HepG2 (cell line): ENCODE results near the gene UNC93A.

Source experiments
- ATF1 ChIP-seq: IDR thresholded peaks from 2 replicates; pipeline ENCODE4 v1.6.1; 2016; ENCODE audit warnings: mild to moderate bottlenecking, control low read depth
- ATF6 ChIP-seq: sonication (generic); formaldehyde crosslinking; conservative IDR thresholded peaks from 2 replicates; pipeline ENCODE4 v1.4.0; 2020; ENCODE audit warnings: missing genetic modification reagents
- CTCF ChIP-seq: sonication (generic); formaldehyde crosslinking; IDR thresholded peaks from 2 replicates; pipeline ENCODE4 v1.5.0; 2020; ENCODE audit warnings: mild to moderate bottlenecking, missing genetic modification reagents, moderate library complexity
- FLYWCH1 ChIP-seq: sonication (generic); formaldehyde crosslinking; IDR thresholded peaks from 2 replicates; pipeline ENCODE4 v1.8.1; 2023; ENCODE audit warnings: mild to moderate bottlenecking, missing genetic modification reagents
- MAX ChIP-seq: IDR thresholded peaks from 2 replicates; pipeline ENCODE4 v1.6.1; 2012; ENCODE audit warnings: inconsistent platforms
- TCF7L2 ChIP-seq: IDR thresholded peaks from 2 replicates; pipeline ENCODE4 v1.6.1; 2011; ENCODE audit warnings: mild to moderate bottlenecking, low read depth, low read length, moderate library complexity

- no peak for TF ChIP-seq ATF6
- no peak for TF ChIP-seq ATF1
- no peak for TF ChIP-seq MAX
- no peak for TF ChIP-seq FLYWCH1 (CRISPR knock-in tag)
- TF ChIP-seq TCF7L2: no peak
- TF ChIP-seq CTCF (CRISPR knock-in tag): no peak
These were observed 54.2 kb downstream of the UNC93A start for GRCh38 chr6:167345348-167345747.
